Esophagus squamous epithelium (tissue), 5 donors: ENCODE results near the gene SH2D2A. TPM values are rescaled to one million over a fixed set of nuclear protein-coding genes. Genes with fewer than 3 reads are reported as not detected.

Source experiments
- DNase-seq: peaks from one replicate; lab custom pipeline; 2025; lab: John Stamatoyannopoulos, UW
- H3K27ac ChIP-seq, 4 donors: fragments of 200-600 bp; sonication (generic); one replicate each; pipeline ENCODE4 v1.5.1; 2016 to 2019; ENCODE audit warnings: mild to moderate bottlenecking in 1 of 4
- H3K27me3 ChIP-seq, 4 donors: fragments of 200-600 bp; sonication (generic); 1 replicate in 3 of 4; 2 replicates in 1 of 4; pipeline versions ENCODE4 v1.5.1 to v1.6.0; 2017 to 2021; ENCODE audit warnings: antibody characterized with exemption in 1 of 4
- H3K36me3 ChIP-seq, 3 donors: fragments of 200-600 bp; sonication (generic); one replicate each; pipeline ENCODE4 v1.5.1; 2016 to 2019
- H3K4me1 ChIP-seq, 3 donors: fragments of 200-600 bp; sonication (generic); one replicate each; pipeline ENCODE4 v1.5.1; 2017 to 2019
- H3K4me3 ChIP-seq, 4 donors: fragments of 200-600 bp; sonication (generic); 1 replicate in 3 of 4; 2 replicates in 1 of 4; pipeline ENCODE4 v1.5.1; 2016 to 2019; ENCODE audit warnings: mild to moderate bottlenecking in 2 of 4, moderate library complexity in 1 of 4
- H3K9me3 ChIP-seq, 3 donors: fragments of 200-600 bp; sonication (generic); one replicate each; pipeline ENCODE4 v1.5.1; 2016 to 2019
- POLR2A ChIP-seq, 4 donors: fragments of 450-650 bp; IDR thresholded peaks; one replicate each; pipeline ENCODE4 v1.6.1; 2017; ENCODE audit warnings: antibody characterized with exemption in 4 of 4, mild to moderate bottlenecking in 4 of 4, moderate library complexity in 3 of 4
- WGBS, 2 donors: methylation state at CpG; one replicate each; pipeline ENCODE4 v1.1.5; 2018; 5-methylcytosine and 5-hydroxymethylcytosine counted together
- intact Hi-C: fragments of 100-400 bp; cut with DNase I; formaldehyde crosslinking; loops from one replicate; pipeline ENCODE4 v1.15.0; 2022
- total RNA-seq, 4 donors: library from RNA; depleted of rRNA; stranded (reverse); fragments of >200 nt; gene quantifications; one replicate each; pipeline ENCODE4 v1.1.0, GENCODE V29; 2016
- TF ChIP-seq, protein P1 (sequence below), 6 experiments: fragments of 450-650 bp in 4 of 6; fragments of 200-600 bp in 2 of 6; sonication (generic) in 2 of 6; IDR thresholded peaks; one replicate each; pipeline ENCODE4 v1.5.1; 2016 to 2019; ENCODE audit warnings: antibody characterized with exemption in 6 of 6, mild to moderate bottlenecking in 4 of 6, moderate library complexity in 4 of 6
- donor health status: DM: yes; HTN: yes; CAD: no.

SH2D2A gene
- total RNA-seq, 4 donors from 2014 or later, result 0.32 to 2.0 (median 1.7) TPM; not detected in 1

DNA sequence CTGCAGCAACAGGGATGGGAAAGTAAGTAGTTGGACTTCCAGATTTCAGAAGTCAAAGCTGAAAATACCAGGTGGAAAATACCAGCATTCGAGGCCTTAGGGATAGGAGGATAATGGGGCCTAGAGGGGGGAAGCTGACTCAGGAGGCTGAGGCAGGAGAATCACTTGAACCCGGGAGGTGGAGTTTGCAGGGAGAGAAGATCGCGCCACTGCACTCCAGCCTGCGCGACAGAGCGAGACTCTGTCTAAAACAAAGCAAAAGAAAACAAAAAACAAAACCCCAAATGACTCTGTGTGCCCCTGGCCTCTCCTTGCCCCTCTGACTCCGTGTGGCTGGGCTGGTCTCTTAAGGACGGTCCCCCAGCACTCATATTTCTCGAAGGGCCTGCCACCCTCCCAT is 3.4 kb downstream of the SH2D2A start:
- TF ChIP-seq POLR2A (IDR thresholded peaks at IDR 0.05), result no peak
- TF ChIP-seq, protein P1, sequence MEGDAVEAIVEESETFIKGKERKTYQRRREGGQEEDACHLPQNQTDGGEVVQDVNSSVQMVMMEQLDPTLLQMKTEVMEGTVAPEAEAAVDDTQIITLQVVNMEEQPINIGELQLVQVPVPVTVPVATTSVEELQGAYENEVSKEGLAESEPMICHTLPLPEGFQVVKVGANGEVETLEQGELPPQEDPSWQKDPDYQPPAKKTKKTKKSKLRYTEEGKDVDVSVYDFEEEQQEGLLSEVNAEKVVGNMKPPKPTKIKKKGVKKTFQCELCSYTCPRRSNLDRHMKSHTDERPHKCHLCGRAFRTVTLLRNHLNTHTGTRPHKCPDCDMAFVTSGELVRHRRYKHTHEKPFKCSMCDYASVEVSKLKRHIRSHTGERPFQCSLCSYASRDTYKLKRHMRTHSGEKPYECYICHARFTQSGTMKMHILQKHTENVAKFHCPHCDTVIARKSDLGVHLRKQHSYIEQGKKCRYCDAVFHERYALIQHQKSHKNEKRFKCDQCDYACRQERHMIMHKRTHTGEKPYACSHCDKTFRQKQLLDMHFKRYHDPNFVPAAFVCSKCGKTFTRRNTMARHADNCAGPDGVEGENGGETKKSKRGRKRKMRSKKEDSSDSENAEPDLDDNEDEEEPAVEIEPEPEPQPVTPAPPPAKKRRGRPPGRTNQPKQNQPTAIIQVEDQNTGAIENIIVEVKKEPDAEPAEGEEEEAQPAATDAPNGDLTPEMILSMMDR (IDR thresholded peaks at IDR 0.05), result no peak
- peaks cover 12 to 45% (median 21%) of the 10 kb centered on the region in 3 donors for H3K4me1 ChIP-seq
- H3K4me3 ChIP-seq, result peak overlapping the region; percentile 36 to 66 (median 51)
- H3K27me3 ChIP-seq, result peaks cover 0 to 13% (median 0%) of the 10 kb centered on the region in 4 donors
- DNase-seq, result no peak
- intact Hi-C loops, result no loop called here
- peak overlapping the region in 2 of 4 donors; percentile 47 to 81 for H3K27ac ChIP-seq
- no peaks in the 10 kb centered on the region for H3K36me3 ChIP-seq
- H3K9me3 ChIP-seq, result no peaks in the 10 kb centered on the region
- 46 to 53% methylated on average over 9 to 10 of the region's 10 CpGs for WGBS, 2 donors

DNA sequence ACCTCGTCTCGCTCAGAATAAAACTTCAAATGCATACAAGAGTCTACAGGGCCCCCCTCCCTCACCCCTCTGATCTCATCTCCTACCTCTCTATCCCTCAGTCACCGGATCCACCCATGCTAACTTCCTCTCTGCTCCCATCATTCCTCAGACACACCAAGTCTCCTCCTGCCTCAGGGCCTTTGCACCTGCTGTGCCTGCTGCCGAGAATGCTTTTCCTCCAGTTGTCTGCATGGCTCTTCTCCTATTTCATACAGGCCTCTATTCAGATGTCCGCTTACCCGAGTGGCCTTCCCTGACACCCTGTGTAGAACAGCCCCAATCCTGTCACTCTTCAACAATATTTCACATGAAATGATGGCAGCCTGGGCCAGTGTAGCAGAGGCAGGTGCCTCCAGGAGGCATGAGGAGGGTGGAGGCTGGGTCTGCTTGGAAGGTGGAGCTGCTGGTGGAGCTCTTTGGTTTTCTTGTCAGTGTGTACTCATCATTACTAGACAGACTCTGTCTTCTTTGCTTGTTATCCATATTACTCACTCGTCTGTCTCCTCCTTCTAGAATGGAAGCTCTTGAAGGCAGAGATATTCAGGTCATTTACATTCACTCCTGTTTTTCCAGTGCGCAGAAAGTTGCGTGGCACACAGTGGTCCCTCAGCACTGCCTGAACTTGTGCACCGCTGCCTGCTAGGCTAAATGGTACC is 4.2 kb downstream of the SH2D2A start:
- TF ChIP-seq, protein P1 (IDR thresholded peaks at IDR 0.05), result no peak
- TF ChIP-seq POLR2A (IDR thresholded peaks at IDR 0.05), result no peak
- Histone ChIP-seq H3K9me3 (no peaks in the 10 kb centered on the region), H3K27me3 (peaks cover 0 to 13% (median 0%) of the 10 kb centered on the region in 4 donors), H3K36me3 (no peaks in the 10 kb centered on the region), H3K27ac (no peak overlapping the region), H3K4me3 (no peak overlapping the region), H3K4me1 (peaks cover 12 to 47% (median 21%) of the 10 kb centered on the region in 3 donors)
- WGBS, 2 donors, result 89 to 95% methylated on average over 10 of the region's 10 CpGs
- DNase-seq, result no peak
- intact Hi-C loops, result no loop called here

DNA sequence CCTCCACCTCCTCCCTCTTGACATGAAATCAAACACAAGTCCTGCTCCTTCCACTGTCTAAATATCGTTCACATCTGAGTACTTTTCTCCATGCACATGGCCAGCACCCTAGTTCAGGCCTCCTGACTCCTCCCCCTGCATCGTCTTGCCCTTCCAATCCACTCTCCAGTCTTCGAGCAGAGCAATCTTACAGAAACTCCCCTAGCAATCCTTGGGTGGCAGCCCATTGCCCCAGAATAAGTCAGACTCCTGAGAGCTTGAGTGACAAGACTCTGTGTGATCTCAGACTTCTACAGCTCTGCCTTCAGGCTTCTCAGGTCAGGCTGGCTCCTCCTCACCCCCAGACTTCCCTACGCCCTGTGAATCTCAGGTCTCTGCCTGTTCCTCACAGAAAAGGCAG is 5.5 kb downstream of the SH2D2A start:
- no peak overlapping the region for H3K27ac ChIP-seq
- no peak for DNase-seq
- peaks cover 12 to 49% (median 28%) of the 10 kb centered on the region in 3 donors for H3K4me1 ChIP-seq
- TF ChIP-seq POLR2A (IDR thresholded peaks at IDR 0.05), result no peak
- TF ChIP-seq, protein P1 (IDR thresholded peaks at IDR 0.05), result no peak
- peaks cover 0 to 13% (median 0%) of the 10 kb centered on the region in 4 donors for H3K27me3 ChIP-seq
- no peaks in the 10 kb centered on the region for H3K9me3 ChIP-seq
- H3K4me3 ChIP-seq, result no peak overlapping the region
- WGBS, 2 donors, result 68 to 72% methylated on average over 4 of the region's 4 CpGs
- intact Hi-C loops, result no loop called here
- no peaks in the 10 kb centered on the region for H3K36me3 ChIP-seq

DNA sequence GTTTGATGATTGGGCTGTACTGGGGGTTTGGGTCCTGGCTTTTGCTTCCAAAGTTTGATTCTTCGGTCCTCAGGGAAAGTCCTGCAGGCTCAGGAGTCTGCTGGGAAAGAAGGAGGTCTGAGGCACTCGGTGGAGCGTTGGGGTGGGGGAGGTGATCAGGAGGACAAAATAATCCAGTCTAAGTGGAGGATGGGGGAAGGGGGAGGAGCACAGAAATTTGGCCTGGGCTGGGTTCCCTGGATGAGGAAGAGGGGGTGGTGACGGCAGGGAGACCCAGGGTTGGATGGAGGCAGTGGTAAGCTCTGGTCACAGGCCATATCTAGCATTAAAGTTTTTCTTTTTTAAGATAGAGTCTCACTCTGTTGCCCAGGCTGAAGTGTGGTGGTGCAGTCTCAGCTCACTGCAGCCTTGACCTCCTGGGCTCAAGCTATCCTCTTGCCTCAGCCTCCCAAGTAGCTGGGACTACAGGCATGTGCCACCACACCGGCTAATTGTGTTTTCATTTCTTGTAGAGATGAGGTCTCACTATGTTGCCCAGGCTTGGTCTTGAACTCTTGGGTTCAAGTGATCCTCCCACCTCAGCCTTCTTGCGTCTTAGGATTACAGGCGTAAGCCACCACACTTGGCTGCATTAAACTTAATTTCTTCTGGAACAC is 6.8 kb downstream of the SH2D2A start:
- TF ChIP-seq, protein P1 (IDR thresholded peaks at IDR 0.05), result no peak
- TF ChIP-seq POLR2A (IDR thresholded peaks at IDR 0.05), result no peak
- no peak overlapping the region for H3K27ac ChIP-seq
- peaks cover 0 to 13% (median 0%) of the 10 kb centered on the region in 4 donors for H3K27me3 ChIP-seq
- no peaks in the 10 kb centered on the region for H3K36me3 ChIP-seq
- no peaks in the 10 kb centered on the region for H3K9me3 ChIP-seq
- no peak overlapping the region for H3K4me3 ChIP-seq
- peaks cover 20 to 49% (median 38%) of the 10 kb centered on the region in 3 donors for H3K4me1 ChIP-seq
- 94 to 95% methylated on average over 7 of the region's 7 CpGs for WGBS, 2 donors
- intact Hi-C loops, result no loop called here
- no peak for DNase-seq

DNA sequence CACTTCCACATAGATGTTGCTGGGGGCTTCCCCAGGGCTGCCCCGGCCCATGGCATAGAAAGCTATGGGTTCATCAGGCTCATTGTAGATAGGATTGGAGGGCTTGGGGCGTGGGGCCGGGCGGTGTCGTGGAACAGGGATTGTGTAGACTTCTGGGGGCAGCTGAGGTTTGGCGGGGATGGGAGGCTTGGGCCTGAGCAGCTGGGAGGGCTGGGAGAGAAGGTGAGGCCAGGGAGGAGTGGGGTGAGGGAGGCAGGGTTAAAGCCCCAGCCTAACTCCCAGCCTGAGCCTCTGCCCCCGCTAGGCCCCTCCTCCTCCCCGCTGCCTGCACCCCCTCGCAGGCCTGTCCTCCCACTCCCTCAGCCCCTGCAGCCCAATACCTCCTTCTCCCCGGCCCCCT is 7.4 kb downstream of the SH2D2A start:
- no peak overlapping the region for H3K4me3 ChIP-seq
- H3K9me3 ChIP-seq, result no peaks in the 10 kb centered on the region
- H3K27me3 ChIP-seq, result peaks cover 0 to 12% (median 0%) of the 10 kb centered on the region in 4 donors
- peaks cover 20 to 49% (median 37%) of the 10 kb centered on the region in 3 donors for H3K4me1 ChIP-seq
- intact Hi-C loops, result no loop called here
- 96 to 100% methylated on average over 3 to 4 of the region's 10 CpGs for whole genome bisulfite sequencing, 2 donors
- no peaks in the 10 kb centered on the region for H3K36me3 ChIP-seq
- TF ChIP-seq POLR2A (IDR thresholded peaks at IDR 0.05), result no peak
- TF ChIP-seq, protein P1 (IDR thresholded peaks at IDR 0.05), result no peak
- no peak overlapping the region for H3K27ac ChIP-seq
- no peak for DNase-seq
